Measurements from ENCODE around the gene PPTC7.
"Not testable (repeated sequence)": the region's sequence is repeated elsewhere in the genome, so short reads cannot be mapped to it uniquely, and the experiment has no call there.

Gene PPTC7

DNA sequence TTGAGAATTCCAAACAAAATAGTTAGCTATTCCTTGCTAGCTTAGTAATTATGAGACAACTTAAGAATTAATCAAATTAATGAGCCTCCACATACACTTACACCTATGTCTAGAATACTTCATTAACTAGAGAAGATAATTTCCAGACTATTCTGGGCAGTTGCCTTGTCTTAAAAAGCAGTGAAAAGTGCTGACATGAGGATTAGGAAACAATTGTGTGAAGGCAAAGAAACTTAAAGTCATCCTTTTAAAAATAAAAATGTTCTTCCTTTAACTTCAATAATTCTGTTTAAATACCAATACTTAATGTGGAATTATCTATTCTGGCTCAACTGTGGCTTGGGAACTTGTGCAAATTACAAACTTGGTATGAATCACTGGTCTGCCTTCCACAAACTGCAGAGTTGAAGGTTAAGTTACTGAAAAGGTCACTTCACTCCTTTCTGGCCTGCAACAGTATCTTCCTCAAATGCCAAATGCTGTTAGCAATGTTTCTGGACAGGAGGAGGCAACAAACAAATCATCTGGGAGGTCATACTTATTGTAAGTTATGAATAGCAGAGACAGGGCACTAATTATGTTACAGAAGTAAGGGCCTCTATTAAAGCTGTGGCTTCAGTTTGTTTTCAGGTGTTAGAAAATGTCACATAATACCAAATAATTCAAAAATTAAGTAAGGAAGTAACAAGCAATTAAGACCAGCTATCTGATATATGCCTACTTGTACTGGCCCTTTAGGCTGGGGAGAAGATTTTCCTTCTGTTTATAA is 19.2 kb downstream of the PPTC7 start:
- Histone ChIP-seq H3K36me3 (no peaks in the 10 kb centered on the region; the same call in 1 of the 2 replicates), H3K4me3 (ENCODE audit: low read depth, low read length) (no peak overlapping the region), H3K4me1 (peaks cover 6% of the 10 kb centered on the region; the same call in 1 of the 2 replicates), H3K9me3 (no peaks in the 10 kb centered on the region; the same call in 1 of the 2 replicates), H3K27me3 (no peaks in the 10 kb centered on the region)
- TF ChIP-seq, protein P1, sequence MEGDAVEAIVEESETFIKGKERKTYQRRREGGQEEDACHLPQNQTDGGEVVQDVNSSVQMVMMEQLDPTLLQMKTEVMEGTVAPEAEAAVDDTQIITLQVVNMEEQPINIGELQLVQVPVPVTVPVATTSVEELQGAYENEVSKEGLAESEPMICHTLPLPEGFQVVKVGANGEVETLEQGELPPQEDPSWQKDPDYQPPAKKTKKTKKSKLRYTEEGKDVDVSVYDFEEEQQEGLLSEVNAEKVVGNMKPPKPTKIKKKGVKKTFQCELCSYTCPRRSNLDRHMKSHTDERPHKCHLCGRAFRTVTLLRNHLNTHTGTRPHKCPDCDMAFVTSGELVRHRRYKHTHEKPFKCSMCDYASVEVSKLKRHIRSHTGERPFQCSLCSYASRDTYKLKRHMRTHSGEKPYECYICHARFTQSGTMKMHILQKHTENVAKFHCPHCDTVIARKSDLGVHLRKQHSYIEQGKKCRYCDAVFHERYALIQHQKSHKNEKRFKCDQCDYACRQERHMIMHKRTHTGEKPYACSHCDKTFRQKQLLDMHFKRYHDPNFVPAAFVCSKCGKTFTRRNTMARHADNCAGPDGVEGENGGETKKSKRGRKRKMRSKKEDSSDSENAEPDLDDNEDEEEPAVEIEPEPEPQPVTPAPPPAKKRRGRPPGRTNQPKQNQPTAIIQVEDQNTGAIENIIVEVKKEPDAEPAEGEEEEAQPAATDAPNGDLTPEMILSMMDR (IDR thresholded peaks at IDR 0.05; ENCODE audit: low read depth, low read length): no peak
- DNase-seq: no peak

DNA sequence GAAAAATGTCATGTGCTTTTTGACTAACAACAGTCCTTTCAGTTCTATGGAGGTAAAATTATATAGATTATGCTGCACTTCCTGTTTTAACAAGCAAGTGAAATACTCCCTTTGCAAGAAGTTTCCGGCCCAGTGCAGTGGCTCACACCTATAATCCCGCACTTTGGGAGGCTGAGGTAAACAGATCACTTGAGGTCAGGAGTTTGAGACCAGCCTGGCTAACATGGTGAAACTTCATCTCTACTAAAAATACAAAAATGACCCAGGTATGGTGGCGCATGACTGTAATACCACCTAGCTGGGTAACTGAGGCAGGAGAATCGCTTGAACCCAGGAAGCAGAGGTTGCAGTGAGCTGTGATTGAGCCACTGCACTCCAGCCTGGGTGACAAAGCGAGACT is 20.7 kb downstream of the PPTC7 start:
- not testable (repeated sequence) for H3K4me3 ChIP-seq (ENCODE audit: low read depth, low read length); DNase-seq; H3K27me3 ChIP-seq; H3K9me3 ChIP-seq; H3K4me1 ChIP-seq; H3K36me3 ChIP-seq

DNA sequence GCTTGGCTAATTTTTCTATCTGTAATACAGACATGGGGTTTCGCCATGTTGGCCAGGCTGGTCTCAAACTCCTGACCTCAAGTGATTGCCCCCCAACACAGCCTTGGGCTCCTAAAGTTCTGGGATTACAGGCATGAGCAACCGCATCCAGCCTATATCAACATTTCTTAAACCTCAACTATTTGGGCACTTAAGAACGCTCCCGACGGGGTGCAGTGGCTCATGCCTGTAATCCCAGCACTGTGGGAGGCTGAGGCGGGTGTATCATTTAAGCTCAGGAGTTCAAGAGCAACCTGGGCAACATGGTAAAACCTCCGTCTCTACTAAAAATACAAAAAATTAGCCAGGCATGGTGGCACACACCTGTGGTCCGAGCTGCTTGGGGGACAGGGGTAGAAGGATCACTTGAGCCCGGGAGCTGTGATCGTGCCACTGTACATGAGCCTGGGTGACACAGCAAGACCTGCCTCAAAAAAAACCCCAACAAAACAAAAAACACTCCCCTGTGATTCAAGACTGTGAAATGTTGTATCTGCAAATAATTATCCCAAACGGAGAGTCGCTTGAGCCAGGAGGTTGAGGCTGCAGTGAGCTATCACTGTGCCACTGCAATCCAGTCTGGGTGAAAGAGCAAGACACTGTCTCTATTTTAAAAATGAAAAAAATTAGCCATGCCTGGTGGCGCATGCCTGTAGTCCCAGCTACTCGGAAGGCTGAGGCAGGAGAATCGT is 21.5 kb downstream of the PPTC7 start:
- no peak for DNase-seq
- H3K4me3 ChIP-seq (ENCODE audit: low read depth, low read length): no peak overlapping the region
- no peaks in the 10 kb centered on the region; the same call in 1 of the 2 replicates for H3K36me3 ChIP-seq
- TF ChIP-seq, protein P1 (IDR thresholded peaks at IDR 0.05; ENCODE audit: low read depth, low read length): no peak
- no peaks in the 10 kb centered on the region; the same call in 1 of the 2 replicates for H3K9me3 ChIP-seq
- H3K27me3 ChIP-seq: no peaks in the 10 kb centered on the region
- H3K4me1 ChIP-seq: peaks cover 6% of the 10 kb centered on the region; the same call in 1 of the 2 replicates

DNA sequence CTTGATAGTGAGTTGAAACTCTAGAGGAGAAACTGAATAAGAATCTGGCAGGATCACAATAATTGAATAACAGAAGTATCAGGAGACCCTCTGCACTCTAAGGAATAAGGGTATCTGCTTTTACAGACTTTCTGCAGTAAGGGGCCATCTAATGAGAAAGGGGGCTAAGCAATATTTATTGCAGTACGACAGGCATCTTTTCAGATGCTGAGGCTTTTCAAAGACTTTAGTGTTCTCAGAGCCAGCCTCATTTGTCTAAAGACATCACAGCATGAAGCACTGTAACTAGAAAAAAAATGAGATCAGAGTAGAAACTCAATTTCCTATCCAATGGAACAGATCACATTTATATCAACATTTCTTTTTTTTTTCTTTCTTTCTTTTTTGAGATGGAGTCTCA is 22.2 kb downstream of the PPTC7 start:
- no peak overlapping the region for H3K4me3 ChIP-seq (ENCODE audit: low read depth, low read length)
- DNase-seq: no peak
- peaks cover 6% of the 10 kb centered on the region; the same call in 1 of the 2 replicates for H3K4me1 ChIP-seq
- H3K27me3 ChIP-seq: no peaks in the 10 kb centered on the region
- no peaks in the 10 kb centered on the region; the same call in 1 of the 2 replicates for H3K36me3 ChIP-seq
- no peaks in the 10 kb centered on the region; the same call in 1 of the 2 replicates for H3K9me3 ChIP-seq
- TF ChIP-seq, protein P1 (IDR thresholded peaks at IDR 0.05; ENCODE audit: low read depth, low read length): no peak

DNA sequence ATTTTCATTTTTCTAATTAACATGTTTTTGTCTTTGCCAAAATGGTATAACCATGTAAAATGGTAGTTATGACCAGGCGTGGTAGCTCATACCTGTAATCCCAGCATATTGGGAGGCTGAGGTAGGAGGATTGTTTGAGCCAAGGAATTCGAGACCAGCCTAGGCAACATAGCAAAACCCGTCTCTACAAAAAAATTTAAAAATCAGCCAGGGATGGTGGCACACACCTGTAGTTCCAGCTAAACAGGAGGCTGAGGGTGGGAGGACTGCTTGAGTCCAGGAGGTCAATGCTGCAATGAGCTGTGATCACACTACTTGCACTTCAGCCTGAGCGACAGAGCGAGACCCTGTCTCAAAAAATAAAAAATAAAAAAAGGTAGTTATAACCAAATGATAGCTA is 23.1 kb downstream of the PPTC7 start:
- no peak overlapping the region for H3K4me3 ChIP-seq (ENCODE audit: low read depth, low read length)
- TF ChIP-seq, protein P1 (IDR thresholded peaks at IDR 0.05; ENCODE audit: low read depth, low read length): no peak
- H3K27me3 ChIP-seq: no peaks in the 10 kb centered on the region
- H3K36me3 ChIP-seq: no peaks in the 10 kb centered on the region; the same call in 1 of the 2 replicates
- peaks cover 6% of the 10 kb centered on the region; the same call in 1 of the 2 replicates for H3K4me1 ChIP-seq
- no peaks in the 10 kb centered on the region for H3K9me3 ChIP-seq
- no peak for DNase-seq

DNA sequence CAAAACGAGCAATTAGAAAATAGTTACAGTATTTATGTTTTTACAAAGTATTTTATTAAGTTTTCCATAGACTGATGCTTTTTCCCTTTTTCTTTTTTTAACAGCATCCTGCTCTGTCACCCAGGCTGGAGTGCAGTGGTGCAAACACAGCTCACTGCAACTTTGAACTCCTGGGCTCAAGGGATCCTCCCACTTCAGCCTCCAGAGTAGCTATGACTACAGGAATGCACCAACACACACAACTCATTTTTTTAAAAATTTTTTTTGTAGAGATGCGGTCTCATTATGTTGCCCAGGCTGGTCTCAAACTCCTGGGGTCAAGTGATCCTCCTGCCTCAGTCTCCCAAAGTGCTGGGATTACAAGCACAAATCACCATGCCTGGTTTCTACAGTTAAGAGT is 24.2 kb downstream of the PPTC7 start:
- not testable (repeated sequence) for DNase-seq; H3K27me3 ChIP-seq; H3K4me3 ChIP-seq (ENCODE audit: low read depth, low read length); H3K36me3 ChIP-seq; H3K9me3 ChIP-seq; H3K4me1 ChIP-seq

DNA sequence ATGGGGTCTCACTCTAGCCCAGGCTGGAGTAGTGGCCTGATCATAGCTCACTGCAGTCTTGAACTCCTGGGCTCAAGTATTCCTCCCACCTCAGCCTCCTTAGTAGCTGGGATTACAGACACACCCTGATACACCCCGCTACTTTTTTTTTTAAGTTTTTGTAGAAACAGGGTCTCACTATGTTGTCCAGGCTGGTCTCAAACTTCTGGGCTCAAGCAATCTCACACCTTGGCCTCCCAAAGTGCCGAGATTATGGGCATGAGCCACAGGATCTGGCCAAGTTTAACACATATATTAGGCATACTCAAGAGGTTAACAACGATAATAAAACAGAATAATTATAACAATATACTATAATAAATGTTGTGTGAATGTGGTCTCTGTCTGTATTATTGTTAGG is 25.8 kb downstream of the PPTC7 start:
- DNase-seq: no peak
- Histone ChIP-seq H3K4me1 (no peaks in the 10 kb centered on the region), H3K27me3 (no peaks in the 10 kb centered on the region), H3K9me3 (no peaks in the 10 kb centered on the region), H3K4me3 (ENCODE audit: low read depth, low read length) (no peak overlapping the region), H3K36me3 (no peaks in the 10 kb centered on the region; the same call in 1 of the 2 replicates)
- TF ChIP-seq, protein P1 (IDR thresholded peaks at IDR 0.05; ENCODE audit: low read depth, low read length): no peak

Measured in BE2C (cell line).